GM08714 (cell line): ENCODE data around the gene GREB1.

ENCODE experiments used
- H3K4me3 ChIP-seq: fragments of 200-500 bp; sonication (Bioruptor generic); 2 replicates; pipeline ENCODE4 v1.5.1; 2014; ENCODE audit warnings: mild to moderate bottlenecking, low read length, inconsistent platforms
- ZNF274 ChIP-seq: IDR thresholded peaks from 2 replicates; pipeline ENCODE4 v1.6.1; 2012; ENCODE audit warnings: mild to moderate bottlenecking, low read depth, low read length

The GREB1 gene

DNA sequence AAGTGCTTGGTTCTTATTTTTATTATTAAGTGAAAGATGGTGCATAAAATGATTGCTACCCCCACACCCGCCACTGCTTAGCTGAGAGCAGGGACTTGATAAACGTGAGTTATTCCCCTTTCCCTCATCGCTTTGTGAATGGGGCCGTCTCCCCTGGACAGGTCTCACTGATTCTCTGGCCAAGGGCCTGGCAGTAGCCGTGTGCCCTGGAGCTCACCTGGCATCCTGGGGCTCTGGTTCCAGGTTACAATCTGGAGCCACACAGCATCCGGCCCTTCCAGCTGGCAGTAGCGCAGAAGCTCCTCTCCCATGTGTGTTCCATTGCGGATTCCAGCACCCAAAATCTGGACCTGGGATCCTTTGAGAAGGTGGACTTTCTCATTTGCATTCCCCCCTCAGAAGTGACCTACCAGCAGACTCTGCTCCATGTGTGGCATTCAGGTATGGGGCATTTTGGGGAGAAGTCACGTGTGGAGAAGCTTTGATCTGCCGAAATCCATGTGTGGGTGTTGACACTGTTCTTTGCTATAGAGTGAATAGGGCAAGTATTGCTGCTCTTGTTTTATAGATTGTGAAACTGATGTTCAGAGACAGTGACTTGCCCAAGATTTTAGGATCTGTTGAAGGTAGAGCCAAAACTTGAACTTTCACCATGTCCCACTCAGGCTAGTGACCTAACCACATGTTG lies 63.8 kb downstream of the GREB1 start:
- no peak overlapping the region for H3K4me3 ChIP-seq
- no peak for TF ChIP-seq ZNF274

DNA sequence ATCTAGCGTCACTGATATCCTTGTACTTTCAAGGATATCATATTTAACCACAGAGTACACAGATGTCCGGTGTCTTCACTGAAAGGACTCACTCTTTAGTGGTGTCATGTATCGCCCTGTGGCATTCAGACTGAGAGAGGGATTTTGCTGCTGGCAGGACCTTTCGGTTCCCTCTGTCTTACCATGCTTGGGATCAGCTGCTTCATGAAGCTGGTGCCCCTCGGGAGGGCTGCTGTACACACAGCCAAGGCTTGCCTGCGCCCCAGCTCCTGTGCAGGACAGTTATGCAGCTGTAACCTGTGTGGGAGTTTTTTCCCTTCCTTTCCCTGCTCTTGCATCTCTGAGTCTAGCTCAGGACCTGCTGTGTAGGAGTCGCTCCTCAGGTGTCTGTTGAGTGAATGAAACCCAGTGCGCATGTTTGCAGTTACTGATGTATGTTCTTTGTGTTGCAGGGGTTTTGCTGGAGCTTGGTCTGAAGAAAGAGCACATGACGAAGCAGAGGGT lies 64.4 kb downstream of the GREB1 start:
- H3K4me3 ChIP-seq: no peak overlapping the region
- no peak for TF ChIP-seq ZNF274

DNA sequence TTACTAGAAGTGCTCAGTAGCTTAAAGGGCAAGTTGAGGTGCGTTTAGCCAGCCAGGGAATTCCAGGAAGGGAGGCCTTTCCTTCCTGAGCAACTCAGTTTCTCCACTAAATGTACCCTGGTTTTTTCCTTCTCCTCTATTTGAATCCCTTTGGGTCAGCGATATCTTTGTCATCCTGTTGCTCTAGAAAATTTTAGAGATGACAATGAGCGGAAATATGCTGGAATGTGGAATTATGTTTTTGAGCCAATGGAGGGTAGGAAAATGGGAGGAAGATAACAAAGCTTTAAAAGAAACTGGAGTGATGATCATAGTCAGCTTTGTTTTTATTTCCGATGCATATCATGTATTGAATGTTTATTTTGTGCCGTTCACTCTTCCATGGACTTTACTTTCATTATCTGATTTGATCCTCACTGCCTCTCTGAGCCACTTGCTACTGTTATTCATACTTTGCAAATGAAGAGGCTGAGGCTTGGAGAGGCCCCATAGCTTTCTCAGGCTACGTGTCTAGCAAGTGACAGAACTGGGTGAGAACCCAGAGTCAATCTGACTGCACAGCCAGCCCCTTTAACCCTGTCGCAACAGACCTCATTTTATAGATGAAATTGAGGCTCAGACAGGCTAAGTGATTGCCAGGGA lies 68.8 kb downstream of the GREB1 start:
- H3K4me3 ChIP-seq: no peak overlapping the region
- TF ChIP-seq ZNF274: no peak

DNA sequence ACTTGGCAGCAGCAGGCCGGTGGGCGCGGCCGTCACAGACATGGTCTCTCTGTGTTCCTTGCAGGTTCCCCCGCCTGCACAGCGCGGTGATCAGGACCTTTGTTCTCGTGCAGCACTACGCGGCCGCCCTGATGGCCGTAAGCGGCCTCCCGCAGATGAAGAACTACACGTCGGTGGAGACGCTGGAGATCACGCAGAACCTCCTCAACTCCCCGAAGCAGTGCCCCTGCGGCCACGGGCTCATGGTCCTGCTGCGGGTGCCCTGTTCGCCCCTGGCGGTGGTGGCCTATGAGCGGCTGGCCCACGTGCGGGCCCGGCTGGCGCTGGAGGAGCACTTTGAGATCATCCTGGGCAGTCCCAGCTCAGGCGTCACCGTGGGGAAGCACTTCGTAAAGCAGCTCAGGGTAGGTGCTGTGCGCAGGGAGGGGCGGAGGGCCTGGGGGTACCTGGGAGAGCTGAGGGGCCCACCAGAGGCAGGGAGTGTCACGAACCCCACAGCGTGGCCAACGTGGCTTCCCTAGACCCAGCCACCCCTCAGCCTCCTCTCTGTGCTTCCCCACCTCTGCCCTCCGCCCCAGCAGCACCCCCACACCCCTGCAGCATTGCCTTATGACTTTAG lies 76.9 kb downstream of the GREB1 start:
- no peak for TF ChIP-seq ZNF274
- H3K4me3 ChIP-seq: no peak overlapping the region

DNA sequence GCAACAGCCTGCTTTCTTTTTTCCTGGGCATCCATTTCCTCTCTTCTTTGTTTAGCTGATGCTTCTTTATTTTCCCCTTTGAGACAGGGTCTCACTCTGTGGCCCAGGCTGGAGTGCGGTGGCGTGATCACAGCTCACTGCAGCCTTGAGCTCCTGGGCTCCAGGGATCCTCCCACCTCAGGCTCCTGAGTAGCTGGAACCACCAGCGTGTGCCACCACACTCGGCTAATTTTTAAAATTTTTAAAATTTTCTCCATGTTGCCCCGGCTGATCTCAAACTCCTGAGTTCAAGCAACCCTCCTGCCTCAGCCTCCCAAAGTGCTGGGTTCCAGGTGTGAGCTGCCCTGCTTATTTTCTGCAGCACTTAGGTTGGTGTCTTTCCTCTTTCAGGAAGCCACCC lies 77.4 kb downstream of the GREB1 start:
- H3K4me3 ChIP-seq: no peak overlapping the region
- no peak for TF ChIP-seq ZNF274

DNA sequence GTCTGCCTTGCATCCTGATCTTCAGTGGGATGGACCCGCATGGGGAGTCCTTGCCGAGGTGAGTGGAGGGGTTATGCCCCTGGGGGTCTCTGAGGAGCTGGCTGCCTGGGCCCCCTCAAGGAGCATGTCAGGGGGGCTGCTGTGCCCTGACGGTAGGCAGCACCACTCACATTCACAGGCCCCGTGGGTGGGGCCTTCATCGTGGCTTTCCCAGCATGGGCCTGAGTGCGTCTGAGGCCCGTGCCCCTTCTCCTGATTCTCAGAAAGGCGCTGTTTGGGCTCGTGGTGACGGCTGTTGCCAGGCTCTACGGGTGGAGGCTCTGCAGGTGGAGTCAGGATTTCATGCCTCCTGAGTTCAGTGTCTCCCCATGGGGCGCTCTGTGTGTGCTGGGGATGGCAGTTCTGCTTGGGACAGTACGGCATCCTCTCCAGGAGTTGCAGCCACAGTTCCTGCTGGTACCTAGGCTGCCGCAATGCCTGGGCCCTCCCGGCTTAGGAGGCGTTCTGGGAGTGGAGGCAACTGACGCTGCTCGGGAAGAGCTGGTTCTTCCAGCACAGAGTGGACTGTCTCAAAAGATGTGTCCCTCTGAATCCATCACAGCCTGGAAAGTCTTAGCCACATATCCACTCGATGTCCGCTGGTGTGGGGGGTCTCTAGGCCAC lies 78.8 kb downstream of the GREB1 start:
- TF ChIP-seq ZNF274: no peak
- H3K4me3 ChIP-seq: no peak overlapping the region

DNA sequence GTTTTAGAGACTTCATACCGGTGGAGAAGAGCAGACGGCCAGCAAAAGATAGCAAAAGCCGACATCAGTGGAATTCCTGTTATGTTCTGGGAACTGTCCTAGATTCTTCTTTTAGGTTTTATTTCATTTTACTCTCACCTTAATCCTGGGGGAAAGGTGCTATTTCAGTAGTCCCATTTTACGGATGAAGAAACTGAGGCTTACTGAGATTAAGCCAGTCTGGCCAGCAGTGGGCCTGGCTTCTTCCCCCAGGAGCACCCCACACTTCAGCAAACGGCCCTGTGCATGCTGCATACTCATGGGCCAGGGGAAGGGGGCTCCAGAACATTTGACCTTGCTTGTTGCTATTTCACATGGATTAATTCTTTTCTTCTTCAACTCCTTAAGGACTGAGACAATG lies 79.5 kb downstream of the GREB1 start:
- no peak for TF ChIP-seq ZNF274
- no peak overlapping the region for H3K4me3 ChIP-seq

DNA sequence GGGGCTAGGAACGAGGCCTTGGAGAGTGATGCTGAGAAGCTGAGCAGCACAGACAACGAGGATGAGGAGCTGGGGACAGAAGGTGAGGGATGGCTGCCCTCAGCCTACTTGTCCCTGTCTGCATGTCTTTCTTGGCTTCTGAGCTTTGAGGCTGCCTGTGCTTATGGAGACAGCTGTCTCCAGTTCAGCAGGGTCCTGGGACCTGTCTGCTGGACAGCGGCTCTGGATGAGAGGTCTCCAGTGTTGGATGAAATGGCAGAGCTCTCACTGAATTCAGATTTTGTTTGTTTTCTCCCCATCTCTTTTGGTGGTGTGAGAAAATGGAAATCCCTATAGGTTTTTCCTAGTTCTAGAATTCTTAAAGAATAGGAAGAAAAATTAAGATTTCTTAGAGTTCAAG lies 81.4 kb downstream of the GREB1 start:
- TF ChIP-seq ZNF274: no peak
- no peak overlapping the region for H3K4me3 ChIP-seq

DNA sequence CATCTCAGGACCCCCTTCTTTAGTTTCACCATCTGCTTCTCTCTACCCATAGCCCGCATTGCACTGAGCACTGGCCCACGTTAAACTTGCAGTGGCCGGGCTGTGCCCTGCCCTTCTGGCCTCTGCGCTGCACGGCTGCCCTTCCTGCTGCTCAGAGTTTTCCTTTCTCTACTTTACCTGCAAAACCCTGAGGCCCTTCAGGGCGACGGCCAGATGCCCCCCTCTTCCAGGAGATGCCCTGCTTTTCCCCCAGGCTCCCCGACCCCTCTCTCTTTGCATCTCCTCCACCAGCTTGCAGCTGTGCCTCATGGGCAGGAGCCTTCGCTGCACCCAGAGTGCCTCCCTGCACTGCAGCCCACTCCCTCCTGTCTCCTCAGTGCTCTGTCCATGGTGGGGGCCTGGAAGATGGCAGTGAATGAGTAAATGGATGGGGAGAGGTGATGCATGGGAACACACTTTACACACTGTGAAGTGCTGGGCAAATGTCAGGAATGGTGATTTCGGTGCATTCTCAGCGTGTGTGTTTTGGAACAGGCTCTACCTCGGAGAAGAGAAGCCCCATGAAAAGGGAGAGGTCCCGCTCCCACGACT lies 82.3 kb downstream of the GREB1 start:
- TF ChIP-seq ZNF274: no peak
- no peak overlapping the region for H3K4me3 ChIP-seq

DNA sequence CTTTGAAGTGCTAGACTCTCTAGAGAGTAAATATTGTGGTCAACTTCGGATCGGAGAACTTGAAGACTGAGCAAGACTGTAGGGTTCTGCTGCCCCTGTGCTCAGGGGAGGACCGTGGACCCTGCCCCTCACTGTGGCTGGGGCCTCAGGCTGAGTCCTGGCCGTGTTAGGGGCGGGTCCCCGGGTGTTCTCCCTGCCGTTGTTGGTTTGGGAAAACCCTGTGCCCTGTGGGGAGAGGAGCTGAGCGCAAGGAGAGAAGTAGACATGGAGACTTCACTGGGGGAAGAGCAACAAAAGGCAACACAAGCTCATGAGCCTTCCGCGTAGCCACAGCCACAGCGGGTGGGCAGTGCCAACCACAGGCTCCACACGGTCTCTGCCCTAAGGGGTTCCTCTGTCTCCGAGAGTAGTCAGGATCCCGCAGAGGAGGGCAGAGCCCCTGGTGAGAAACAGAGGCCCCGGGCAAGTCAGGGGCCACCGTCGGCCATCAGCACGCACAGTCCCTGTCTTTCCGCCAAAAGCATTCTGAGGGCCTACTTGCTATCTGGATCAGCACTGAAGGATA lies 83.1 kb downstream of the GREB1 start:
- H3K4me3 ChIP-seq: no peak overlapping the region
- TF ChIP-seq ZNF274: no peak

DNA sequence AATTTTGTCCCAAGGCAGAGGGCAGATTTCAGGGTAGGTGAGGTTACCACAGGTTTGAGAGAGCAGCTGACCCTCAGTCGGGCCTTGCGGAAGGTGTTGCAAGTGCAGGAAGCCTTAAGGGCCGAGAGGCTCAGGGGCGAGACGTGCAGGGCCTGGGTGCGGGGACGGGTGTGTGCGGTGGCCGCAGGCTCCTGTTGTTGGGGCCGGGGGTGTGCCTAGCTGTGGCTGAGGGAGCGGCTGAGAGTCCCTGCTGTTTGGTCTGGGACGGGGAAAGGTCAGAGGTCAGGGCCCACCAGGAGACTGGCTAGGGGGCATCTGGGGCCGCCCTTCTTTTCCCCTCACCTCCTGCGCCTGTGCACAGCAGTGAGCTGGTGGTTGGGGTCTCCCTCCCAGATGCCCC lies 83.7 kb downstream of the GREB1 start:
- no peak overlapping the region for H3K4me3 ChIP-seq
- no peak for TF ChIP-seq ZNF274

DNA sequence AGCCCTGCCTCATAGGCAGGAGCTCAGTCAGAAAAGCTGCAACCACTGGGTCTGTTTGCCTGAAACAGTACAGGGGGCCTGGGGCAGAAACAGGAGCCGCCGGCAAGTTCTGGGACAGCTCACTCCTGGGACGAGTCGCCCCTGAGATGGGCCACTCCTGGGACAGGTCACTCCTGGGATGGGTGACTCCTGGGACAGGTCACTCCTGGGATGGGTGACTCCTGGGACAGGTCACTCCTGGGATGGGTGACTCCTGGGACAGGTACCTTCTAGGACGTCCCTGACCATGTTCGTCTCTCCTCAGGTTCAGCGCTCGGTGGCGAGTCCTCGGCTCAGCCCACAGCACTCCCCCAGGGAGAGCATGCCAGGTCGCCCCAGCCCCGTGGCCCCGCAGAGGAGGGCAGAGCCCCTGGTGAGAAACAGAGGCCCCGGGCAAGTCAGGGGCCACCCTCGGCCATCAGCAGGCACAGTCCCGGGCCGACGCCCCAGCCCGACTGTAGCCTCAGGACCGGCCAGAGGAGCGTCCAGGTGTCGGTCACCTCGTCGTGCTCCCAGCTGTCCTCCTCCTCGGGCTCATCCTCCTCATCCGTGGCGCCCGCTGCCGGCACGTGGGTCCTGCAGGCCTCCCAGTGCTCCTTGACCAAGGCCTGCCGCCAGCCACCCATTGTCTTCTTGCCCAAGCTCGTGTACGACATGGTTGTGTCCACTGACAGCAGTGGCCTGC lies 84.3 kb downstream of the GREB1 start:
- TF ChIP-seq ZNF274: no peak
- H3K4me3 ChIP-seq: no peak overlapping the region

DNA sequence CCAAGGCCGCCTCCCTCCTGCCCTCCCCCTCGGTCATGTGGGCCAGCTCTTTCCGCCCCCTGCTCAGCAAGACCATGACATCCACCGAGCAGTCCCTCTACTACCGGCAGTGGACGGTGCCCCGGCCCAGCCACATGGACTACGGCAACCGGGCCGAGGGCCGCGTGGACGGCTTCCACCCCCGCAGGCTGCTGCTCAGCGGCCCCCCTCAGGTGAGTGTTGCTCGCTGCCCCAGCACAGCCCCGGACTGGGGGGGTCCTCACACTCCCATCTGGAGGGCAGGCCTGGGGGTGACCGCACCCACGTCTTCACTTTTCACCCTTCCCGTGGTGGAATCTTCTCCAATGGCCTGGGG lies 84.8 kb downstream of the GREB1 start:
- H3K4me3 ChIP-seq: no peak overlapping the region
- no peak for TF ChIP-seq ZNF274
